ENCODE data around the gene PIP5K1B.

- no peak for TF ChIP-seq EZH2 (IDR thresholded peaks at IDR 0.05; ENCODE audit: low read depth, unreplicated experiment)
- TF ChIP-seq CTCF (conservative IDR thresholded peaks at IDR 0.05; ENCODE audit: low read depth in 2 of 2), result no peak
- TF ChIP-seq ZNF462 (CRISPR knock-in tag; IDR thresholded peaks at IDR 0.05), result no peak
- no peak for TF ChIP-seq POLR2AphosphoS5 (IDR thresholded peaks at IDR 0.05; ENCODE audit: low read depth)
- no peak for TF ChIP-seq EZH2phosphoT487 (IDR thresholded peaks at IDR 0.05; ENCODE audit: unreplicated experiment)
- TF ChIP-seq CREB1 (CRISPR knock-in tag; IDR thresholded peaks at IDR 0.05; ENCODE audit: low read depth), result no peak
- no peak for TF ChIP-seq NANOG (IDR thresholded peaks at IDR 0.05; ENCODE audit: borderline replicate concordance)
Observed at GRCh38 chr9:68980341-68980914, 275.4 kb downstream of the PIP5K1B start.

Data from GM23338 (cell line).